SU-DHL-6 (cell line): ENCODE results near the gene PIK3CD.

ENCODE experiments used
- H2AFZ ChIP-seq: fragments of 200-600 bp; sonication (generic); 2 replicates; pipeline ENCODE4 v1.6.1; 2014; ENCODE audit warnings: low read depth, mild to moderate bottlenecking, moderate library complexity, mixed read lengths, antibody characterized with exemption, low read length; ENCODE audit not compliant: severe bottlenecking
- H3F3A ChIP-seq: fragments of 200-600 bp; shearing (Covaris generic); 2 replicates; pipeline ENCODE4 v1.6.0; 2016; ENCODE audit warnings: antibody characterized with exemption, mild to moderate bottlenecking; ENCODE audit not compliant: insufficient read depth
- H3K27ac ChIP-seq: fragments of 200-600 bp; sonication (generic); 2 replicates; pipeline ENCODE4 v1.5.1; 2016; ENCODE audit warnings: low read depth, mild to moderate bottlenecking, low read length, moderate library complexity, mixed read lengths
- H3K27me3 ChIP-seq: fragments of 200-600 bp; sonication (generic), shearing (Covaris generic); 2 replicates; pipeline ENCODE4 v1.6.0; 2014; ENCODE audit warnings: mild to moderate bottlenecking, low read length
- H3K36me3 ChIP-seq: fragments of 200-600 bp; sonication (generic); 2 replicates; pipeline ENCODE4 v1.6.1; 2014; ENCODE audit warnings: mild to moderate bottlenecking, low read length, mixed read lengths
- H3K4me2 ChIP-seq: fragments of 300-600, 200-600 bp; shearing (Covaris generic), sonication (generic); 2 replicates; pipeline ENCODE4 v1.6.0; 2014; ENCODE audit warnings: low read length, low read depth, mild to moderate bottlenecking; ENCODE audit not compliant: poor library complexity, severe bottlenecking
- H3K4me3 ChIP-seq: fragments of 200-600 bp; sonication (generic); 2 replicates; pipeline ENCODE4 v1.5.1; 2014; ENCODE audit warnings: antibody characterized with exemption, low read length, mild to moderate bottlenecking, mixed read lengths; ENCODE audit not compliant: insufficient read depth, poor library complexity, severe bottlenecking
- H3K79me2 ChIP-seq: fragments of 200-600 bp; sonication (generic); 2 replicates; pipeline ENCODE4 v1.6.1; 2014; ENCODE audit warnings: mild to moderate bottlenecking, low read length, moderate library complexity; ENCODE audit not compliant: insufficient read depth
- H3K9ac ChIP-seq: fragments of 200-600 bp; sonication (generic); 2 replicates; pipeline ENCODE4 v1.7.0; 2014; ENCODE audit warnings: mild to moderate bottlenecking, low read length
- H3K9me2 ChIP-seq: fragments of 200-600 bp; sonication (generic); replicated peaks from 2 replicates; pipeline ENCODE4 v1.6.1; 2014; ENCODE audit warnings: low read length; ENCODE audit not compliant: insufficient read depth
- H3K9me3 ChIP-seq: fragments of 200-600 bp; sonication (generic); 2 replicates; pipeline ENCODE4 v1.6.1; 2014; ENCODE audit warnings: low read length, mixed read lengths; ENCODE audit not compliant: insufficient read depth
- H4K20me1 ChIP-seq: fragments of 200-600 bp; sonication (generic); 2 replicates; pipeline ENCODE4 v1.6.1; 2014; ENCODE audit warnings: low read depth, mild to moderate bottlenecking, antibody characterized with exemption, low read length, moderate library complexity, mixed read lengths
- CTCF ChIP-seq: fragments of 200-600 bp; sonication (generic); IDR thresholded peaks from one replicate; pipeline ENCODE4 v1.5.1; 2017; ENCODE audit warnings: antibody characterized with exemption, mild to moderate bottlenecking, low read length, moderate library complexity; ENCODE audit not compliant: insufficient read depth, poor library complexity, severe bottlenecking
- EZH2phosphoT487 ChIP-seq: fragments of 200-600 bp; sonication (generic), shearing (Covaris generic); conservative IDR thresholded peaks from 2 replicates; pipeline ENCODE4 v1.6.1; 2018; ENCODE audit warnings: mild to moderate bottlenecking, antibody characterized with exemption, low read length, moderate library complexity, mixed read lengths

The PIK3CD gene

GRCh38 chr1:9615316-9616063, 36.0 kb upstream of the PIK3CD start:
- TF ChIP-seq CTCF (peak; percentile 86), EZH2phosphoT487 (no peak)
- no peak overlapping the region for H3K4me2 ChIP-seq
- H3K9me2 ChIP-seq: no peaks in the 10 kb centered on the region
- H4K20me1 ChIP-seq: no peaks in the 10 kb centered on the region
- H3F3A ChIP-seq: no peaks in the 10 kb centered on the region
- H3K9me3 ChIP-seq: no peaks in the 10 kb centered on the region
- no peak overlapping the region for H3K27ac ChIP-seq
- no peaks in the 10 kb centered on the region for H3K79me2 ChIP-seq
- H3K36me3 ChIP-seq: no peaks in the 10 kb centered on the region
- H3K27me3 ChIP-seq: no peaks in the 10 kb centered on the region
- H2AFZ ChIP-seq: no peak overlapping the region
- H3K9ac ChIP-seq: no peak overlapping the region
- H3K4me3 ChIP-seq: no peak overlapping the region

- Histone ChIP-seq H3K27me3 (no peaks in the 10 kb centered on the region), H3K9me3 (no peaks in the 10 kb centered on the region), H3K27ac (no peak overlapping the region), H3F3A (no peaks in the 10 kb centered on the region; the same call in 1 of the 2 replicates), H3K4me2 (no peak overlapping the region), H2AFZ (no peak overlapping the region), H3K79me2 (no peaks in the 10 kb centered on the region), H3K4me3 (no peak overlapping the region), H4K20me1 (no peaks in the 10 kb centered on the region), H3K9ac (no peak overlapping the region), H3K9me2 (no peaks in the 10 kb centered on the region), H3K36me3 (no peaks in the 10 kb centered on the region)
- TF ChIP-seq EZH2phosphoT487 (no peak), CTCF (no peak)
Observed at GRCh38 chr1:9618909-9619679, 32.4 kb upstream of the PIK3CD start.

- Histone ChIP-seq H3K9ac (no peak overlapping the region), H3K4me2 (no peak overlapping the region), H3K9me2 (no peaks in the 10 kb centered on the region), H2AFZ (no peak overlapping the region), H3K27ac (no peak overlapping the region), H3K36me3 (no peaks in the 10 kb centered on the region), H4K20me1 (no peaks in the 10 kb centered on the region), H3K9me3 (no peaks in the 10 kb centered on the region), H3K27me3 (no peaks in the 10 kb centered on the region), H3K4me3 (no peak overlapping the region), H3K79me2 (no peaks in the 10 kb centered on the region), H3F3A (no peaks in the 10 kb centered on the region; the same call in 1 of the 2 replicates)
- TF ChIP-seq CTCF (no peak), EZH2phosphoT487 (no peak)
Observed at GRCh38 chr1:9621032-9621431, 30.5 kb upstream of the PIK3CD start.
